ENCODE data around the gene ITPRIPL2. TPM values are rescaled to one million over a fixed set of nuclear protein-coding genes. Genes with fewer than 3 reads are reported as not detected.

ITPRIPL2 gene
- total RNA-seq, 1 donor from 2014 or later, result 71.2 TPM

DNA sequence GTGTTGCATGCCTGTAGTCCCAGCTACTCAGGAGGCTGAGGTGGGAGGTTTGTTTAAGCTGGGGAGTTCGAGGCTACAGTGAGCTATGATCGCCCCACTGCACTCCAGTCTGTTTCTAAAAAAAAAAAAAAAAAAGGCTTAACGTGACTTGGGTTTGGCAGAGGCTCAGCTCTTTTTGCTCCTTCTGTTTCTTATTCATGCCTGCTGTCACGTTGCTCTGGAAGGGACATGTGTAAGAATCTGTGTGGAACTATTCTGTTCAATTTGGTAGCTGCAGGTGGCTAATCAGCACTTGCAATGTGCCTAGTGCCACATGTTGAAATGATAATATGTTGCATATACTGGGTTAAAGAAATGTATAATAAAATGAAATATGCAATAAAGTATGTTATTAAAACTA, 33.4 kb downstream of the ITPRIPL2 start:
- Histone ChIP-seq H3K4me3 (no peak overlapping the region), H3K4me1 (no peaks in the 10 kb centered on the region), H3K9me3 (no peaks in the 10 kb centered on the region), H3K27ac (no peak overlapping the region), H3K27me3 (no peaks in the 10 kb centered on the region), H3K36me3 (no peaks in the 10 kb centered on the region)
- intact Hi-C loops (cut with DNase I), result no loop called here
- TF ChIP-seq, protein P1, sequence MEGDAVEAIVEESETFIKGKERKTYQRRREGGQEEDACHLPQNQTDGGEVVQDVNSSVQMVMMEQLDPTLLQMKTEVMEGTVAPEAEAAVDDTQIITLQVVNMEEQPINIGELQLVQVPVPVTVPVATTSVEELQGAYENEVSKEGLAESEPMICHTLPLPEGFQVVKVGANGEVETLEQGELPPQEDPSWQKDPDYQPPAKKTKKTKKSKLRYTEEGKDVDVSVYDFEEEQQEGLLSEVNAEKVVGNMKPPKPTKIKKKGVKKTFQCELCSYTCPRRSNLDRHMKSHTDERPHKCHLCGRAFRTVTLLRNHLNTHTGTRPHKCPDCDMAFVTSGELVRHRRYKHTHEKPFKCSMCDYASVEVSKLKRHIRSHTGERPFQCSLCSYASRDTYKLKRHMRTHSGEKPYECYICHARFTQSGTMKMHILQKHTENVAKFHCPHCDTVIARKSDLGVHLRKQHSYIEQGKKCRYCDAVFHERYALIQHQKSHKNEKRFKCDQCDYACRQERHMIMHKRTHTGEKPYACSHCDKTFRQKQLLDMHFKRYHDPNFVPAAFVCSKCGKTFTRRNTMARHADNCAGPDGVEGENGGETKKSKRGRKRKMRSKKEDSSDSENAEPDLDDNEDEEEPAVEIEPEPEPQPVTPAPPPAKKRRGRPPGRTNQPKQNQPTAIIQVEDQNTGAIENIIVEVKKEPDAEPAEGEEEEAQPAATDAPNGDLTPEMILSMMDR (IDR thresholded peaks at IDR 0.05), result no peak
- no peak for TF ChIP-seq POLR2A (IDR thresholded peaks at IDR 0.05)
- no peak for TF ChIP-seq POLR2AphosphoS5 (IDR thresholded peaks at IDR 0.05; ENCODE audit: insufficient read depth in 1 of 2, low read depth in 1 of 2)
- no peak for DNase-seq (ENCODE audit: extremely low spot score in 2 of 2)

DNA sequence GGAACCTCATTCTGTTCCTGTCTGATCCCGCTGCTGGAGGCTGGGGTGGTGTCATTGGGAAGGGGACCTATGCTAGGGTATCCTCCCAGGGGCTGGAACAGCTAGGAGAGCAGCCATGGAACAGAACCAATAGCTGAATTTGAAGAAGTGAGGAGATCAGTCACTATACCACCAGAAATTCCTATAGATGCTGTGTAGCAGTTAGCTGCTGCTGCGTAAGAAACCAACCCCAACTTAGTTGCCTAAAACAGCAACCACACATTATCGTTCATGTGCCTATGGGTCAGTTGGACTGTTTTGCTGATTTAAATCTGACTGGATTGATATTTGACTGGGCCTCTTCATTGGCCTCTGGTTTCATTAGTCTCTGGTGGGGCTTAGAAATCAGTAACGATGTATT, 33.9 kb downstream of the ITPRIPL2 start:
- no peaks in the 10 kb centered on the region for H3K27me3 ChIP-seq
- no peaks in the 10 kb centered on the region for H3K9me3 ChIP-seq
- TF ChIP-seq POLR2A (IDR thresholded peaks at IDR 0.05) (no peak), POLR2AphosphoS5 (IDR thresholded peaks at IDR 0.05; ENCODE audit: insufficient read depth in 1 of 2, low read depth in 1 of 2) (no peak)
- TF ChIP-seq, protein P1 (IDR thresholded peaks at IDR 0.05), result no peak
- no peaks in the 10 kb centered on the region for H3K36me3 ChIP-seq
- intact Hi-C loops (cut with DNase I), result no loop called here
- no peak overlapping the region for H3K4me3 ChIP-seq
- no peak for DNase-seq (ENCODE audit: extremely low spot score in 2 of 2)
- no peak overlapping the region for H3K27ac ChIP-seq
- no peaks in the 10 kb centered on the region for H3K4me1 ChIP-seq

DNA sequence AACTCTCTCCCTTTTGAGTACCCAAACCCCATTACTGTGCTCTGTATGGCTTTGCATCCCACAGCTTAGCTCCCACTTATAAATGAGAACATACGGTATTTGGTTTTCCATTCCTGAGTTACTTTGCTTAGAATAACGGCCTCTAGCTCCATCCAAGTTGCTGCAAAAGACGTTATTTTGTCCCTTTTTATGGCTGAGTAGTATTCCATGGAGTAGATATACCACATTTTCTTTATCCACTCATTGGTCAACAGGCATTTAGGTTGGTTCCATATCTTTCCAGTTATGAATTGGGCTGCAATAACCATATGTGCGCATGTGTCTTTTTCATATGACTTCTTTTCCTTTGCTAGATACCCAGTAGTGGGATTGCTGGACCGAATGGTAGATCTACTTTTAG, 34.4 kb downstream of the ITPRIPL2 start:
- TF ChIP-seq POLR2AphosphoS5 (IDR thresholded peaks at IDR 0.05; ENCODE audit: insufficient read depth in 1 of 2, low read depth in 1 of 2), result no peak
- TF ChIP-seq, protein P1 (IDR thresholded peaks at IDR 0.05), result no peak
- TF ChIP-seq POLR2A (IDR thresholded peaks at IDR 0.05), result no peak
- no peak overlapping the region for H3K27ac ChIP-seq
- H3K9me3 ChIP-seq, result no peaks in the 10 kb centered on the region
- no peaks in the 10 kb centered on the region for H3K36me3 ChIP-seq
- H3K27me3 ChIP-seq, result no peaks in the 10 kb centered on the region
- no peak overlapping the region for H3K4me3 ChIP-seq
- no peaks in the 10 kb centered on the region for H3K4me1 ChIP-seq
- DNase-seq (ENCODE audit: extremely low spot score in 2 of 2), result no peak
- intact Hi-C loops (cut with DNase I), result no loop called here

DNA sequence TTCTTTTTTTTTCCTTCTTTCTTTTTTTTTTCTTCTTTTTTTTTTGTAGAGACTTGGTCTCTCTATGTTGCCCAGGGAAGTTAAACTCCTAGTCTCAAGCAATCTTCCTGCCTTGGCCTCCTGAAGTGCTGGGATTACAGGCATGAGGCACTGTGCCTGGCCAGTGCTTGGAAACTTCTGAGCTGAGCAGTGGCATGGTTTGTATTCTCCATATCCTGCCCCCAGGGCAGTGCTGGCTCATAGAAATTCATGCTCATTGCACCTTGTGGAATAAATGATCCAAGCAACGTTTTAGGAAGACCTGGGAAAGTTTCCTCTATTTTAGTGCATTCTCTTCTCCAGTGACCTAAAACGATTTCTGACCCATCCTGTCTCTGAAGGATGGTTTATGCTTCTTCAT, 37.5 kb downstream of the ITPRIPL2 start:
- Histone ChIP-seq H3K9me3 (no peaks in the 10 kb centered on the region), H3K4me3 (no peak overlapping the region), H3K27me3 (no peaks in the 10 kb centered on the region), H3K4me1 (no peaks in the 10 kb centered on the region), H3K36me3 (no peaks in the 10 kb centered on the region), H3K27ac (no peak overlapping the region)
- DNase-seq (ENCODE audit: extremely low spot score in 2 of 2), result no peak
- no peak for TF ChIP-seq POLR2A (IDR thresholded peaks at IDR 0.05)
- TF ChIP-seq POLR2AphosphoS5 (IDR thresholded peaks at IDR 0.05; ENCODE audit: insufficient read depth in 1 of 2, low read depth in 1 of 2), result no peak
- TF ChIP-seq, protein P1 (IDR thresholded peaks at IDR 0.05), result no peak
- intact Hi-C loops (cut with DNase I), result no loop called here

DNA sequence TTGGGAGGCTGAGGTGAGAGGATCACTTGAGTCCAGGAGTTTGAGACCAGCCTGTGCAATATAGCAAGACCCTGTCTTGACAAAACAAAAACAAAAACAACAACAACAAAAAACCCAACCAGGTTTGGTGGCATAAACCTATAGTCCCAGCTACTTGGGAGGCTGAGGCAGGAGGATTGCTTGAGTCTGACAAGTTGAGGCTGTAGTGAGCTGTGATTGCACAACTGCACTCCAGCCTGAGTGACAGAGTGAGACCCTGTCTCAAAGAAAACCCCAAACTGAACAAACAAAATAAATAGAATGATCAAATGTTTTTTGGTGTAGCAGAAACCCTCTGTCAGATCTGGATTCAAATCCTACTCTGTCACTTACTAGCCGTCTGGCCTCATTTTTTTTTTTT, 38.3 kb downstream of the ITPRIPL2 start:
- Histone ChIP-seq H3K4me3 (no peak overlapping the region), H3K27me3 (no peaks in the 10 kb centered on the region)
- intact Hi-C loops (cut with DNase I), result no loop called here

More for the DNA sequence above, 38.3 kb downstream of the ITPRIPL2 start:
- no peaks in the 10 kb centered on the region for H3K4me1 ChIP-seq
- H3K36me3 ChIP-seq, result no peaks in the 10 kb centered on the region
- TF ChIP-seq POLR2AphosphoS5 (IDR thresholded peaks at IDR 0.05; ENCODE audit: insufficient read depth in 1 of 2, low read depth in 1 of 2), result no peak
- TF ChIP-seq, protein P1 (IDR thresholded peaks at IDR 0.05), result no peak
- TF ChIP-seq POLR2A (IDR thresholded peaks at IDR 0.05), result no peak
- DNase-seq (ENCODE audit: extremely low spot score in 2 of 2), result no peak
- no peaks in the 10 kb centered on the region for H3K9me3 ChIP-seq
- H3K27ac ChIP-seq, result no peak overlapping the region

Data from vagina (tissue), 2 donors.